Activated CD4-positive, alpha-beta T cell treated with anti-CD3 and anti-CD28 coated beads, Interleukin-2, amount 50 U/mL, for 4 hours (primary cell): ENCODE results near the gene OR2B6.
"Not testable (repeated sequence)": the region's sequence is repeated elsewhere in the genome, so short reads cannot be mapped to it uniquely, and the experiment has no call there.

Experiments used
- DNase-seq, 2 experiments: peaks; one replicate each; pipeline ENCODE4 v3.0.0-alpha.2; 2020

OR2B6 gene

GRCh38 chr6:27956941-27957340 is at the start of gene OR2B6:
OR2B6 (plus strand) TSS chr6:27957241; CDS start chr6:27957241, 0 bp downstream.
- DNase-seq, result no peak

DNA sequence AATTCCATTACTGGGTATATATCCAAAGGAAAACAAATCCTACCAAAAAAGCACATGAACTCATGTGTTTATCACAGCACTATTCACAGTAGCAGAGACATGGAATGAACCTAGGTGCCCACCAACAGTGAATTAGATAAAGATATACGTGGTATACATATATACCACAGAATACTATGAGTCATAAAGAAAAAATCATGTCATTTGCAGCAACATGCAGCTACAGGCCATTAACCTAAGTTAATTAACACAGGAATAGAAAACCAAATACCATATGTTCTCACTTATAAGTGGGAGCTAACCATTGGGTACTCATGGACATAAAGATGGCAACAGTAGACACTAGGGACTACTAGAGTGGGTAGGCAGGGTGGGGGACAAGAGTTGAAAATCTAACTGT is 49.0 kb upstream of the OR2B6 start:
- no peak for DNase-seq

GRCh38 chr6:27911956-27912446 is 45.0 kb upstream of the OR2B6 start, which contains the start of gene OR2B2:
OR2B2 (minus strand) TSS chr6:27912396; CDS start chr6:27912319, 77 bp downstream.
- no peak for DNase-seq

GRCh38 chr6:27922949-27923348 is 34.1 kb upstream of the OR2B6 start:
- no peak for DNase-seq

GRCh38 chr6:27924179-27924578 is 32.9 kb upstream of the OR2B6 start:
- DNase-seq, result no peak

GRCh38 chr6:27928041-27928440 is 29.0 kb upstream of the OR2B6 start:
- DNase-seq, result not testable (repeated sequence)

DNA sequence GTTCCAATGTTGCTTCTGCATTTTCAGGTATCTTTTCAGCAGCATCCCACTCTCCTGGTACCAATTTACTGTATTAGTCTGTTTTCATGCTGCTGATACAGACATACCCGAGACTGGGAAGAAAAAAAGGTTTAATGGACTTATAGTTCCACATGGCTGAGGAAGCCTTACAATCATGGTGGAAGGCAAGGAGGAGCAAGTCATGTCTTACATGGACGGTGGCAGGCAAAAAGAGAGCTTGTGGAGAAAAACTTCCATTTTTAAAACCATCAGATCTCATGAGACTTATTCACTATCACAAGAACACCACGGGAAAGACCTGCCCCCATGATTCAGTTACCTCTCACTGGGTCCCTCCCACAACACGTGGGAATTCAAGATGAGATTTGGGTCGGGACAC is 27.1 kb upstream of the OR2B6 start:
- DNase-seq, result not testable (repeated sequence)

DNA sequence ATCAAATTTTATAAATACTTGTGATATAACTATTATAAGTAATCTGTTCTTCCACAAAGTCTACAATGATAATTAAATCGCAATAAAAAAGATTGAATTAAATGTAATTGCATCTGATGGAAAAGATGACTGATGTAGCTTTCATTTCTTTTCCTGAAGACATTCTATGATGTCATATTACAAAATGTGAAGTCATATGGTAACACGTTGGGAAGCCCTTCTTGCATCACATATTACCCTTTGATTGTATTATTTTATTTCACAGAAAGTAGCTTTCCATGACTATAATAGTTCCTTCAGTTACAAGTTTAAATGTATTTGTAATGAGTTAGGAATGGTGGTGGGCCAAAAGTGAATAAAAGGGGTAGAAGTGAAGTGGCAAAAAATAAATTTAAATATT is 25.8 kb upstream of the OR2B6 start:
- DNase-seq, result no peak

DNA sequence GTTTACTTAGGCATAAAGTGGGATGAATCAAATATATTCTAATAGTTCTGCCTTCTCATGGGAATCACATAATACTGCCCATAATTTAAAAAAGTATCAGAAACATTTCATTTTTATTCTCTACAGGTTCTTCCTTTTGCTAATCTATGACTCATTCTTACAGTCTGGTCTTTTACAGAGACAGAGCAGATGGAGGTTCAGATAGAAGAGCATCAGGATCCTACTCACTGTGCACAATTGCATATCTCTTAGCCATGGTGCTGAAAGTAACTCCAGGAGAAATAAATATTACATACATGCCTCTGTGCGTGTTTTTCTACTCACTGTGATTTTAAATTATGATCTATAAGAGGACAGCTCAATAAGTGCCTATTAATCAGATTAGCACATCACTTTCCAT is 16.3 kb upstream of the OR2B6 start:
- DNase-seq, result no peak

GRCh38 chr6:27943072-27943471 is 14.0 kb upstream of the OR2B6 start:
- not testable (repeated sequence) for DNase-seq

- no peak for DNase-seq
Observed at GRCh38 chr6:27948237-27948636, 8.8 kb upstream of the OR2B6 start.

- no peak for DNase-seq
Observed at GRCh38 chr6:27951040-27951439, 6.0 kb upstream of the OR2B6 start.

DNA sequence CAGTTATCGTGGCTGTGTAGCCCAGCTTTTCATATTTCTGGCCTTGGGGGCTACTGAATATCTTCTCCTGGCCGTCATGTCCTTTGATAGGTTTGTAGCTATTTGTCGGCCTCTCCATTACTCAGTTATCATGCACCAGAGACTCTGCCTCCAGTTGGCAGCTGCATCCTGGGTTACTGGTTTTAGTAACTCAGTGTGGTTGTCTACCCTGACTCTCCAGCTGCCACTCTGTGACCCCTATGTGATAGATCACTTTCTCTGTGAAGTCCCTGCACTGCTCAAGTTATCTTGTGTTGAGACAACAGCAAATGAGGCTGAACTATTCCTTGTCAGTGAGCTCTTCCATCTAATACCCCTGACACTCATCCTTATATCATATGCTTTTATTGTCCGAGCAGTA is 475 bp downstream of the OR2B6 start:
- no peak for DNase-seq

- DNase-seq, result no peak
Observed at GRCh38 chr6:27962506-27962905, 5.5 kb downstream of the OR2B6 start.

- no peak for DNase-seq
Observed at GRCh38 chr6:27966044-27966443, 9.0 kb downstream of the OR2B6 start.

- no peak for DNase-seq
Observed at GRCh38 chr6:27966816-27967426, 9.9 kb downstream of the OR2B6 start.

GRCh38 chr6:27970444-27970843 is 13.4 kb downstream of the OR2B6 start:
- DNase-seq, result no peak

- DNase-seq, result no peak
Observed at GRCh38 chr6:27972750-27973149, 15.7 kb downstream of the OR2B6 start.

- DNase-seq, result no peak
Observed at GRCh38 chr6:27977387-27977786, 20.3 kb downstream of the OR2B6 start.

GRCh38 chr6:27978705-27979104 is 21.7 kb downstream of the OR2B6 start:
- no peak for DNase-seq

GRCh38 chr6:27980111-27980510 is 23.1 kb downstream of the OR2B6 start:
- no peak for DNase-seq

GRCh38 chr6:27986928-27987725 is 30.1 kb downstream of the OR2B6 start:
- no peak for DNase-seq

DNA sequence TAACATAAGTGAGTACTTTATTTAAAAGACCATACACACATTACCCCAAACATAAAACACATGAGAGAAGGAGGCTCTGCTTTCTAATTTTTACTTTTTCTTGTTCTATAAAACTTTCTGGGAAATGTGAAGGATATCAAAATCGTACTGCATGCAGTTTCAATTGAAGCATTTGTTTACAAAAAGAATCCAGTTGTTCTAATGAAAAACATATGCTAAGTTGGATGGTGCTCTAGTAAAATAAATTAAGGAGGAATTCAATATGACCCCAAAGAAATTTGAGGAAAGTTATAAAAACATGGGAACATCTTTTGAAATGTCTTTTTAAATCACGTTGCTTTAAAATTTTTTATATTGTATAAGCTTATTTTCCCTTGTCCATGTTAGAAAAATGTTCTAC is 37.6 kb downstream of the OR2B6 start:
- no peak for DNase-seq

- no peak for DNase-seq
Observed at GRCh38 chr6:28000351-28001045, 43.5 kb downstream of the OR2B6 start.
